Measurements from ENCODE around the gene ZFYVE9. TPM values are rescaled to one million over a fixed set of nuclear protein-coding genes. Genes with fewer than 3 reads are reported as not detected.

Gene ZFYVE9
- total RNA-seq, 1 donor from 2014 or later: 18.4 TPM

DNA sequence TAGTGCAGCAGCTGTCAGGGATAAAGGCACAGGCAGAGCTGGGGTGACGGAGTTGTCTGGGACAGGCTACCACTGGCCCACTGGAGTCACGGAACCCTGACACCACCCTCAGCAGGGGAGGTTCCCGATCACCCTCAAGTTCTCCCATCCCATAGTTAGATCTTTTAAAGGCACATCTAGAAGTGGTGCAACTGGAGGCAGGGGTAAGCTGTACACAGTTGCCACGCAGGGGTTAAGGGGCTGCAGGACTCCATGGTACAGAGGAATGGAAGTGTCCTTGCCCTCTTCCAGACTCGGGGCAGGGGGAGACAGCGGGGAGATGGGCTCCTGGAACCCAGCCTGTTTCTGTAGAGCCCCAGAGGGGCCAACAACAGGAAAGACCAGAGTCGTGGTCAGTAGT, 210.8 kb downstream of the ZFYVE9 start:
- no peaks in the 10 kb centered on the region for H3K27me3 ChIP-seq (ENCODE audit: control insufficient read depth, insufficient read depth, low read length)
- peaks cover 4% of the 10 kb centered on the region for H3K36me3 ChIP-seq (ENCODE audit: control insufficient read depth, insufficient read depth, low read length)
- no peak for DNase-seq (ENCODE audit: low read depth)
- no peak overlapping the region for H3K4me3 ChIP-seq (ENCODE audit: low read depth, low read length)
- TF ChIP-seq, protein P1, sequence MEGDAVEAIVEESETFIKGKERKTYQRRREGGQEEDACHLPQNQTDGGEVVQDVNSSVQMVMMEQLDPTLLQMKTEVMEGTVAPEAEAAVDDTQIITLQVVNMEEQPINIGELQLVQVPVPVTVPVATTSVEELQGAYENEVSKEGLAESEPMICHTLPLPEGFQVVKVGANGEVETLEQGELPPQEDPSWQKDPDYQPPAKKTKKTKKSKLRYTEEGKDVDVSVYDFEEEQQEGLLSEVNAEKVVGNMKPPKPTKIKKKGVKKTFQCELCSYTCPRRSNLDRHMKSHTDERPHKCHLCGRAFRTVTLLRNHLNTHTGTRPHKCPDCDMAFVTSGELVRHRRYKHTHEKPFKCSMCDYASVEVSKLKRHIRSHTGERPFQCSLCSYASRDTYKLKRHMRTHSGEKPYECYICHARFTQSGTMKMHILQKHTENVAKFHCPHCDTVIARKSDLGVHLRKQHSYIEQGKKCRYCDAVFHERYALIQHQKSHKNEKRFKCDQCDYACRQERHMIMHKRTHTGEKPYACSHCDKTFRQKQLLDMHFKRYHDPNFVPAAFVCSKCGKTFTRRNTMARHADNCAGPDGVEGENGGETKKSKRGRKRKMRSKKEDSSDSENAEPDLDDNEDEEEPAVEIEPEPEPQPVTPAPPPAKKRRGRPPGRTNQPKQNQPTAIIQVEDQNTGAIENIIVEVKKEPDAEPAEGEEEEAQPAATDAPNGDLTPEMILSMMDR (IDR thresholded peaks at IDR 0.05; ENCODE audit: insufficient read depth, low read length, poor library complexity, severe bottlenecking): no peak

DNA sequence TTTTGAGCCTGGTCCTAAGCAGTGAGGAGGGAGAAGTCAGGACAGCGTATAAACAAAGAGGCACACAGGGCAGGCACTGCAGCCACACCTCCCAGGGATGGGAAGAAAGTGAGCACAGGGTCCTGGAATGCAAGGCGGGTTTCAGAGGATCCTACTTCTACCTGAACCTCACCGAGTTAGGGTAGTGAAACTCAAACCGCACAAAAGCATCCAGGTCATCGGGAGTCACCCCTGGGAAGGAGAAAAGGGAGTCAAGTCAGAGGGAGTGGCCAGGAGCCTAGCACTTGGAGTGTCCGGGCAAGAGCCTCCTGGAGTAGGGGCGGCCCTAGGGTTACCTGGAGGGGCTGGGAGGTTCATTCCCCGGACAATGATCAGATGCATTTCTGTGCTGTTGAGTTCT, 213.5 kb downstream of the ZFYVE9 start:
- TF ChIP-seq, protein P1 (IDR thresholded peaks at IDR 0.05; ENCODE audit: insufficient read depth, low read length, poor library complexity, severe bottlenecking): no peak
- peaks cover 12% of the 10 kb centered on the region for H3K36me3 ChIP-seq (ENCODE audit: control insufficient read depth, insufficient read depth, low read length)
- no peak for DNase-seq (ENCODE audit: low read depth)
- no peak overlapping the region for H3K4me3 ChIP-seq (ENCODE audit: low read depth, low read length)
- H3K27me3 ChIP-seq (ENCODE audit: control insufficient read depth, insufficient read depth, low read length): no peaks in the 10 kb centered on the region

DNA sequence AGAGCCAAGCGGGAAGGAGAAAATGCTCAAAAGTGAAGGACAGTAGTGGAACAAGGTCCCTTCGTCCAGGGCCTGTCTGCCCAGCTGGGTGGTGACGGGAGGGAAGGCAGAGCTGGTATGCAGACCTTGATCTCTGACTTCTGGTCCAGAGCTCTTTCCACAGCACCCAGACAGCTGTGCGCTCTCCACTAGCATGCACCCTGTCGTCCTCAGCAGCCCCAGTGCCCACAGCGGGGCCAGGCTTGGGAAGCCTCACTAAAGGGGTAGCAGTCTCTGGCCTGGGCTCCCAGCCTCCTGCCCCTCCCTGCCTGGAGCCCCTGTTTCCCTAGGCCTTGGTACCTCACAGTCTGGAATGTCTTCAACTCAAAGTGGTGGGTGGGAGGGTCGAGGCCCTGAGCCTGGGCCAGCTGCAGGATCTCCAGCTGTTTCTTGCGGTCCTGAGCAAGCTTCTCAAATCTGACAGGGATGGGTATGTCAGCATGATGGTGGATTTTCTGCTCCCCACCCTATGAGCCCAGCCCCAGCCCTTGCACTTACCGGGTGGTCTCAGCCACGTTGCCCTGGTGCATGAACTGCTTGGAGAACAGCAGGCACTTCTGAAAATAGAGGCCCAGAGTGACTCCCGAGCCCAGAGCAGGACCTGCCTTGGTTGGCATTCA, 214.1 kb downstream of the ZFYVE9 start:
- Histone ChIP-seq H3K27me3 (ENCODE audit: control insufficient read depth, insufficient read depth, low read length) (no peaks in the 10 kb centered on the region), H3K4me3 (ENCODE audit: low read depth, low read length) (no peak overlapping the region), H3K36me3 (ENCODE audit: control insufficient read depth, insufficient read depth, low read length) (peaks cover 12% of the 10 kb centered on the region)
- TF ChIP-seq, protein P1 (IDR thresholded peaks at IDR 0.05; ENCODE audit: insufficient read depth, low read length, poor library complexity, severe bottlenecking): no peak
- no peak for DNase-seq (ENCODE audit: low read depth)

DNA sequence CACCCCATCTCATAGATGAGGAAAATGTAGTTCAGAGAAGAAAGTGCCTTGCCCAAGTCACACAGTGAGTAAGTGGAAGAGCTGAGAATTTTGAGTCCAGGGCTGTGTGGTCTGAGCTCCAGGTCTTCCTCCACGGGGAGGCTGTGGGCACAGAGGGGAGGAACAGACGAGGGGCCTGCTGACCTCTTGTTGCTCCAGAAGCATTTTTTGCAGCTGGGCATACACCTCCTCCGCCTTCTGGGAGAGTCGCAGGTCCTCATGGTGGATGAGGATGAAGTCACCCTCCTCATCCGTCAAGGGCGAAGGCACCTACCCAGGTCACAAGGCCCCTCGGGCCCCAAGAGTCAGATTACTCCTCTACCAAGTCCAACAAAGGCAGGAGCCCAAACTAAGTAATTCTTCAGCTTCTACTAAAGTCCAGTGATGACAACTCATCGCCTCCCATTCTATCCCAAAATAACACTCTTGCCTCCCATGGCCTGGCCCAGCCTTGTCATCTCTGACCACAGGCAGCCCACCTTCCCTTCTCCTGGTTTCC, 215.0 kb downstream of the ZFYVE9 start:
- TF ChIP-seq, protein P1 (IDR thresholded peaks at IDR 0.05; ENCODE audit: insufficient read depth, low read length, poor library complexity, severe bottlenecking): no peak
- Histone ChIP-seq H3K27me3 (ENCODE audit: control insufficient read depth, insufficient read depth, low read length) (no peaks in the 10 kb centered on the region), H3K4me3 (ENCODE audit: low read depth, low read length) (no peak overlapping the region), H3K36me3 (ENCODE audit: control insufficient read depth, insufficient read depth, low read length) (peaks cover 12% of the 10 kb centered on the region)
- DNase-seq (ENCODE audit: low read depth): no peak

DNA sequence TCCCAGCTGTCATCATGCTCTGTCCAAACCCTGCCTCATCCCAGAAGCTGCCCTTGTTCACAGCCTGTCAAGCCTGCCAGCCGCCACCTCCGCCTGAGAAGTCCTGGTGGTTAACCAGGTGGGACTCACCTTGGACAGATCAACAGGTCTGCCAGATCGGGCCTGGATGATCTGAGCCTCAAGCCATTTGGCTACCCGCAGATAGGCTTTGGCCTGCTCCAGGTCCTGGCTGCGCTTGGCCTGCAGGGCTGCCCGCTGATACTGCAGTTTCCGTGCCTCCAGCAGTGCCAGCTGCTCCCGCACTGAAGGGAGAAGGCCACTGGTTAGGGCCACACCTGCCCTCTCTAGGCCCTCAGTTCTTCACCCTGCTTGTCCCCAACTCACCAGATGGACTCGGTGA, 215.5 kb downstream of the ZFYVE9 start:
- TF ChIP-seq, protein P1 (IDR thresholded peaks at IDR 0.05; ENCODE audit: insufficient read depth, low read length, poor library complexity, severe bottlenecking): no peak
- Histone ChIP-seq H3K27me3 (ENCODE audit: control insufficient read depth, insufficient read depth, low read length) (no peaks in the 10 kb centered on the region), H3K36me3 (ENCODE audit: control insufficient read depth, insufficient read depth, low read length) (peaks cover 14% of the 10 kb centered on the region), H3K4me3 (ENCODE audit: low read depth, low read length) (no peak overlapping the region)
- no peak for DNase-seq (ENCODE audit: low read depth)
